ENCODE data around the gene NAP1L5.

- TF ChIP-seq NR2C1 (IDR thresholded peaks at IDR 0.05) (no peak), NR2C1 (tag; IDR thresholded peaks at IDR 0.05) (no peak), KAT2B (IDR thresholded peaks at IDR 0.05; ENCODE audit: low read depth, low read length) (no peak), SMAD4 (CRISPR knock-in tag; conservative IDR thresholded peaks at IDR 0.05) (no peak), EP300 (IDR thresholded peaks at IDR 0.05; ENCODE audit: low read length) (no peak), CTCF (IDR thresholded peaks at IDR 0.05 in 2 of 3, conservative IDR thresholded peaks at IDR 0.05 in 1 of 3; ENCODE audit: insufficient read depth in 2 of 3, low read depth in 1 of 3, low read length in 3 of 3) (no peak), STAT5A (IDR thresholded peaks at IDR 0.05; ENCODE audit: borderline replicate concordance, low read length) (no peak), CREB1 (IDR thresholded peaks at IDR 0.05) (no peak), CREB1 (CRISPR knock-in tag; IDR thresholded peaks at IDR 0.05) (no peak)
Measured at GRCh38 chr4:88646528-88647280, 50.9 kb downstream of the NAP1L5 start.

Data from K562 (cell line).